Measurements from ENCODE around the gene LRPPRC.

DNA sequence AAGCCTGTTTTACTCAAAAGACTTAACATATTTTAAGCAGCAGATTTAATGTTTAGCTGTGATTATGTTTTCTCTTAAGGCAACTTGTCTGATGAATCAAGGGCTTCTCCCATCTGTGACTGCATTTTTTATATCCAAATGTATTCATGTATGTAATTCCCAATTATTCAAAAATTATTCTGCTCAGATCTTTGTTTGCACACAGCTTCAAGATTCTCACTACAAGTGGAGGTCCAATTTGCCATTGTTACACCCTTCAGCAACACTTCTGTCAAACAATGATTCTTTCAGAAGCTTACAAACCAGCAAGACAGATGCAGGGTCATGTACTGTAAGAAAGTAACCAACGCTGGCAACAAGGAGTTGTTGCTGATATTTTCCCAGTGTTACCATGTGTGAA, 5.9 kb upstream of the LRPPRC start:
- TF ChIP-seq, protein P1, sequence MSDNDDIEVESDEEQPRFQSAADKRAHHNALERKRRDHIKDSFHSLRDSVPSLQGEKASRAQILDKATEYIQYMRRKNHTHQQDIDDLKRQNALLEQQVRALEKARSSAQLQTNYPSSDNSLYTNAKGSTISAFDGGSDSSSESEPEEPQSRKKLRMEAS (IDR thresholded peaks at IDR 0.05; ENCODE audit: low read depth, low read length), result no peak
- TF ChIP-seq POLR2A (IDR thresholded peaks at IDR 0.05; ENCODE audit: low read depth, low read length) (no peak), FOXM1 (IDR thresholded peaks at IDR 0.05; ENCODE audit: low read depth, low read length) (no peak), BHLHE40 (IDR thresholded peaks at IDR 0.05; ENCODE audit: borderline replicate concordance in 1 of 2, low read depth in 2 of 2, low read length in 1 of 2) (no peak), TARDBP (IDR thresholded peaks at IDR 0.05; ENCODE audit: borderline replicate concordance) (no peak)
